Duodenal mucosa (tissue), 2 donors: ENCODE results near the gene IGFBP4.

Experiments
- H3K27ac ChIP-seq: one replicate; pipeline ENCODE4 v1.7.0; 2013; ENCODE audit warnings: low read depth, low read length
- H3K27me3 ChIP-seq, 2 donors: one replicate each; pipeline ENCODE4 v1.7.0; 2013; ENCODE audit warnings: low read length in 2 of 2, control low read depth in 1 of 2; ENCODE audit not compliant: insufficient read depth in 2 of 2, control insufficient read depth in 1 of 2
- H3K36me3 ChIP-seq, 2 donors: one replicate each; pipeline ENCODE4 v1.7.0; 2013; ENCODE audit warnings: low read length in 2 of 2, control low read depth in 1 of 2; ENCODE audit not compliant: insufficient read depth in 2 of 2, control insufficient read depth in 1 of 2
- H3K4me1 ChIP-seq, 2 donors: one replicate each; pipeline ENCODE4 v1.7.0; 2013; ENCODE audit warnings: low read length in 2 of 2, control low read depth in 1 of 2; ENCODE audit not compliant: insufficient read depth in 2 of 2, control insufficient read depth in 1 of 2
- H3K4me3 ChIP-seq, 2 donors: one replicate each; pipeline ENCODE4 v1.7.0; 2013; ENCODE audit warnings: low read length in 2 of 2, low read depth in 1 of 2
- H3K9ac ChIP-seq, 2 donors: one replicate each; pipeline ENCODE4 v1.7.0; 2013; ENCODE audit warnings: low read length in 2 of 2, low read depth in 1 of 2
- H3K9me3 ChIP-seq, 2 donors: one replicate each; pipeline ENCODE4 v1.7.0; 2013; ENCODE audit warnings: low read length in 2 of 2, control low read depth in 1 of 2; ENCODE audit not compliant: control insufficient read depth in 1 of 2

Gene IGFBP4

GRCh38 chr17:40498281-40499084, 55.2 kb downstream of the IGFBP4 start:
- Histone ChIP-seq H3K27ac (no peak overlapping the region), H3K27me3 (no peaks in the 10 kb centered on the region), H3K4me1 (peaks cover 20 to 25% of the 10 kb centered on the region in 2 donors), H3K9ac (no peak overlapping the region), H3K9me3 (no peaks in the 10 kb centered on the region), H3K36me3 (no peaks in the 10 kb centered on the region), H3K4me3 (no peak overlapping the region)

DNA sequence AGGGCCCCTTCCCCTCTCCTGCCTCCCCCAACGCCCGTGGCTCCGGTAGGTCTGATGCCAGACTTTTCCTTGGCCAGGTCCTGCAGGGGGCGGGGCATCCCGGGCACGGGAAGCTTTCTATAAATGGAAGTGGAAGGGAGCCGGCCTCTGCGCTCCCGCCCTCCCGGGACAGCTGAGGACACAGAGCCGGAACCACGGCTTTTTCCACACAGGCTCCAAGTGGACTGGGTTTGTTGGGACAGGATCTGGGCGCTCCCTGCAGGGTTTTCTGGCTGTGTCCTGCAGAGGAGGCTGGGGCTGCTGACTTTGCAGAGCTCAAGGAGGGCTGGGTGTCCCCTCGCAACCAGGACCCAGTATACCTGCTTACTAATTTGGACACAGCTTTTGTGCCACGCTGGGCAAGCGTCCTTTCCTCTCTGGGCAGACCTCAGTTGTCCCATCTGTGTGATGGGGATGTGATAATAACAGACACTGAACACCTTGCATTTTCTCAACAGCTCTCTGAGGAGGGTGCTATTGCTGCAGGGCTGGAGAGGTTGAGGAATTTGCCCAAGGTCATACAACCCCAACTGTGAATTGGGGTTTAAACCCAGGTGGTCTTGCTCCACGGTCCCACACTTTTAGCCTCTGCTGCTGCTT, 56.4 kb downstream of the IGFBP4 start:
- no peak overlapping the region for H3K27ac ChIP-seq
- H3K9ac ChIP-seq: peak overlapping the region; percentile 43 to 44
- peak overlapping the region; percentile 45 to 52 for H3K4me3 ChIP-seq
- H3K4me1 ChIP-seq: peaks cover 20 to 25% of the 10 kb centered on the region in 2 donors
- H3K9me3 ChIP-seq: no peaks in the 10 kb centered on the region
- no peaks in the 10 kb centered on the region for H3K36me3 ChIP-seq
- H3K27me3 ChIP-seq: no peaks in the 10 kb centered on the region

DNA sequence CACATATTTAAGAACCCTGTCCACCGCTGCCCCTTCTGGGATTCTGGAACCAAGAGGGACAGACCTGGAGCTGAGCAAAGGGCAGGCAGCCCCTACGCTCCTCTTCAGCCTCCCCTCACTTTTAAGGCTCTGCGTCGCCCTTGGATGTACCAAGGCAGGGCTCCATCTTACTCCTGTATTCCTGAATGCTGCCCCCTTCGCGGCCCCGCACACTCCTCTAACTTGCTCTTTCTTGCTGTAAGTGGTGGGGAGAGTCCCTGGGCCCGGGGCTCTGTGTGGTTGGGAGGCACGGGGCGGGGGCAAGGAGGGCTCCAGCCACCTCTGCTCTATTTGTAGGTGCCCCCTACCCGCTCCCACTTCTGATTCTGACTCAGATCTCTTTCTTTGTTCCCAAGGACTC, 56.9 kb downstream of the IGFBP4 start:
- H3K4me1 ChIP-seq: peaks cover 20 to 25% of the 10 kb centered on the region in 2 donors
- H3K27me3 ChIP-seq: no peaks in the 10 kb centered on the region
- no peaks in the 10 kb centered on the region for H3K36me3 ChIP-seq
- H3K27ac ChIP-seq: no peak overlapping the region
- H3K4me3 ChIP-seq: peak overlapping the region in 1 of 2 donors; percentile 52
- H3K9ac ChIP-seq: peak overlapping the region; percentile 9 to 44
- H3K9me3 ChIP-seq: no peaks in the 10 kb centered on the region

- Histone ChIP-seq H3K9ac (no peak overlapping the region), H3K27me3 (no peaks in the 10 kb centered on the region), H3K36me3 (no peaks in the 10 kb centered on the region), H3K4me1 (peaks cover 20 to 25% of the 10 kb centered on the region in 2 donors), H3K4me3 (no peak overlapping the region), H3K27ac (no peak overlapping the region), H3K9me3 (no peaks in the 10 kb centered on the region)
These were observed 57.5 kb downstream of the IGFBP4 start for GRCh38 chr17:40500709-40501108.

GRCh38 chr17:40501499-40501911, 58.3 kb downstream of the IGFBP4 start, which contains the start of gene TNS4:
Gene TNS4, minus strand, starts transcription at chr17:40501623. Its CDS starts 5,198 bp downstream, at chr17:40496425.
- H3K36me3 ChIP-seq: no peaks in the 10 kb centered on the region
- H3K9ac ChIP-seq: peak within 1 kb of the TSS in 1 of 2 donors; percentile 6
- H3K4me3 ChIP-seq: peak within 1 kb of the TSS in 1 of 2 donors; percentile 52
- no peaks in the 10 kb centered on the region for H3K27me3 ChIP-seq
- H3K9me3 ChIP-seq: no peaks in the 10 kb centered on the region
- H3K27ac ChIP-seq: no peak within 1 kb of the TSS
- peaks cover 20 to 25% of the 10 kb centered on the region in 2 donors for H3K4me1 ChIP-seq

- H3K9me3 ChIP-seq: no peaks in the 10 kb centered on the region
These were observed 59.5 kb downstream of the IGFBP4 start for GRCh38 chr17:40502716-40503115.

GRCh38 chr17:40503154-40503553, 59.9 kb downstream of the IGFBP4 start:
- Histone ChIP-seq H3K27me3 (no peaks in the 10 kb centered on the region), H3K4me1 (peaks cover 18 to 20% of the 10 kb centered on the region in 2 donors), H3K4me3 (no peak overlapping the region), H3K27ac (no peak overlapping the region), H3K36me3 (no peaks in the 10 kb centered on the region), H3K9me3 (no peaks in the 10 kb centered on the region), H3K9ac (no peak overlapping the region)

More at GRCh38 chr17:40502716-40503115, 59.5 kb downstream of the IGFBP4 start:
- no peak overlapping the region for H3K9ac ChIP-seq
- H3K4me3 ChIP-seq: no peak overlapping the region
- H3K4me1 ChIP-seq: peaks cover 20 to 25% of the 10 kb centered on the region in 2 donors
- no peaks in the 10 kb centered on the region for H3K36me3 ChIP-seq
- H3K27me3 ChIP-seq: no peaks in the 10 kb centered on the region
- no peak overlapping the region for H3K27ac ChIP-seq

GRCh38 chr17:40506786-40507185, 63.5 kb downstream of the IGFBP4 start:
- Histone ChIP-seq H3K4me1 (peaks cover 0 to 2% of the 10 kb centered on the region in 2 donors), H3K27me3 (no peaks in the 10 kb centered on the region), H3K9me3 (no peaks in the 10 kb centered on the region), H3K36me3 (no peaks in the 10 kb centered on the region), H3K27ac (no peak overlapping the region), H3K9ac (no peak overlapping the region), H3K4me3 (no peak overlapping the region)
